Measurements from ENCODE around the gene NAIF1. TPM values are rescaled to one million over a fixed set of nuclear protein-coding genes. Genes with fewer than 3 reads are reported as not detected.

The NAIF1 gene
- total and polyA plus RNA-seq, 2 experiments from 2014 or later: 4.9 to 5.5 TPM

DNA sequence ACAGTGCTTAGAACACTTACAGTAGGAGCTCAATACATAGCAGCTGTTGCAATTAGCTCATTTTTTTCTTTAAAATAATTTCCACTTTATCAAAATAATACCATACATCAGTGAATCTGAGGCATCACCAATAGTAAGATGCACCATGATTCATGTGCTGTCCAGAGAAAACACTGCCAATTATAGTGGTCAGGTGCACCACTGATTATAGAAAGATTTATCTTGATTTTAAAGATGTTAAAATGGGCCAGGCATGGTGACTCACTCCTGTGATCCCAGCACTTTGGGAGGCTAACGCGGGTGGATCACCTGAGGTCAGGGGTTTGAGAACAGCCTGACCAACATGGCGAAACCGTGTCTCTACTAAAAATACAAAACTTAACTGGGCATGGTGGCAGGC, 39.4 kb downstream of the NAIF1 start:
- Histone ChIP-seq H3K4me1 (ENCODE audit: insufficient read depth) (no peaks in the 10 kb centered on the region), H3F3A (replicated peaks; ENCODE audit: low read depth) (no peaks in the 10 kb centered on the region), H3K36me3 (ENCODE audit: insufficient read depth) (no peaks in the 10 kb centered on the region), H3K9me2 (ENCODE audit: insufficient read depth) (no peaks in the 10 kb centered on the region), H4K20me1 (replicated peaks; ENCODE audit: insufficient read depth) (no peaks in the 10 kb centered on the region), H2AFZ (no peak overlapping the region), H3K27ac (ENCODE audit: low read depth) (no peak overlapping the region), H3K4me2 (no peak overlapping the region), H3K79me2 (replicated peaks; ENCODE audit: insufficient read depth) (no peaks in the 10 kb centered on the region), H3K4me3 (no peak overlapping the region), H3K27me3 (ENCODE audit: insufficient read depth) (no peaks in the 10 kb centered on the region)
- Mint-ChIP-seq H3K27me3 (ENCODE audit: insufficient read depth, low read depth, poor library complexity) (peaks cover 10% of the 10 kb centered on the region), H3K4me3 (no peak overlapping the region), H3K9me3 (no peaks in the 10 kb centered on the region), H3K36me3 (ENCODE audit: low read depth) (no peaks in the 10 kb centered on the region), H3K4me1 (peaks cover 4% of the 10 kb centered on the region; the same call in 1 of the 3 replicates), H3K27ac (no peak overlapping the region)
- TF ChIP-seq ZNF114 (CRISPR knock-in tag; IDR thresholded peaks at IDR 0.05) (no peak), REST (IDR thresholded peaks at IDR 0.05; ENCODE audit: unreplicated experiment) (no peak), NANOG (IDR thresholded peaks at IDR 0.05; ENCODE audit: borderline replicate concordance) (no peak), EZH2 (IDR thresholded peaks at IDR 0.05; ENCODE audit: low read depth, unreplicated experiment) (no peak), ZNF462 (CRISPR knock-in tag; IDR thresholded peaks at IDR 0.05) (no peak), POLR2AphosphoS5 (IDR thresholded peaks at IDR 0.05; ENCODE audit: low read depth) (no peak), STAT1 (IDR thresholded peaks at IDR 0.05; ENCODE audit: unreplicated experiment) (no peak), JUNB (IDR thresholded peaks at IDR 0.05; ENCODE audit: unreplicated experiment) (no peak), ETS1 (IDR thresholded peaks at IDR 0.05) (no peak), ZNF331 (CRISPR knock-in tag; IDR thresholded peaks at IDR 0.05; ENCODE audit: low read depth) (no peak), CREB1 (CRISPR knock-in tag; IDR thresholded peaks at IDR 0.05; ENCODE audit: low read depth) (no peak), EZH2phosphoT487 (IDR thresholded peaks at IDR 0.05; ENCODE audit: unreplicated experiment) (no peak)
- TF ChIP-seq, protein P1, sequence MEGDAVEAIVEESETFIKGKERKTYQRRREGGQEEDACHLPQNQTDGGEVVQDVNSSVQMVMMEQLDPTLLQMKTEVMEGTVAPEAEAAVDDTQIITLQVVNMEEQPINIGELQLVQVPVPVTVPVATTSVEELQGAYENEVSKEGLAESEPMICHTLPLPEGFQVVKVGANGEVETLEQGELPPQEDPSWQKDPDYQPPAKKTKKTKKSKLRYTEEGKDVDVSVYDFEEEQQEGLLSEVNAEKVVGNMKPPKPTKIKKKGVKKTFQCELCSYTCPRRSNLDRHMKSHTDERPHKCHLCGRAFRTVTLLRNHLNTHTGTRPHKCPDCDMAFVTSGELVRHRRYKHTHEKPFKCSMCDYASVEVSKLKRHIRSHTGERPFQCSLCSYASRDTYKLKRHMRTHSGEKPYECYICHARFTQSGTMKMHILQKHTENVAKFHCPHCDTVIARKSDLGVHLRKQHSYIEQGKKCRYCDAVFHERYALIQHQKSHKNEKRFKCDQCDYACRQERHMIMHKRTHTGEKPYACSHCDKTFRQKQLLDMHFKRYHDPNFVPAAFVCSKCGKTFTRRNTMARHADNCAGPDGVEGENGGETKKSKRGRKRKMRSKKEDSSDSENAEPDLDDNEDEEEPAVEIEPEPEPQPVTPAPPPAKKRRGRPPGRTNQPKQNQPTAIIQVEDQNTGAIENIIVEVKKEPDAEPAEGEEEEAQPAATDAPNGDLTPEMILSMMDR (conservative IDR thresholded peaks at IDR 0.05; ENCODE audit: low read depth in 2 of 2): no peak
- ATAC-seq: no peak
- DNase-seq (ENCODE audit: low spot score): no peak

Data from GM23338 (cell line).